H1 (cell line): ENCODE data around the gene PPFIA4. TPM values are rescaled to one million over a fixed set of nuclear protein-coding genes. Genes with fewer than 3 reads are reported as not detected.

ENCODE experiments used
- CTCF ChIA-PET: fragments of 300-600 bp; sonication (Branson Sonifier 250); formaldehyde crosslinking; loops from one replicate; lab custom pipeline; 2021; ENCODE audit not compliant: partially characterized antibody; lab: Charles Lee
- POLR2A ChIA-PET: fragments of 300-600 bp; sonication (Branson Sonifier 250); formaldehyde crosslinking; loops from one replicate; lab custom pipeline; 2021; ENCODE audit warnings: inconsistent platforms; ENCODE audit not compliant: partially characterized antibody; lab: Charles Lee
- DNase-seq, 2 experiments: peaks; one replicate each; pipeline versions ENCODE4 v3.0.0 to v3.0.0-alpha.2; 2010 to 2022; ENCODE audit warnings: low spot score in 2 of 2, low read depth in 1 of 2, mixed read lengths in 1 of 2
- FAIRE-seq: peaks from 2 replicates; lab custom pipeline; 2011; peaks lifted over from hg19 to GRCh38; lab: Jason Lieb, UNC
- H2AFZ ChIP-seq: 2 replicates; pipeline ENCODE4 v1.8.1; 2012; ENCODE audit warnings: low read length, inconsistent platforms
- H2AK5ac ChIP-seq: 2 replicates; pipeline ENCODE4 v1.6.1; 2013; ENCODE audit warnings: low read depth, low read length
- H2BK120ac ChIP-seq: replicated peaks from 2 replicates; pipeline ENCODE3; 2013; ENCODE audit warnings: low read depth, low read length, inconsistent platforms
- H2BK12ac ChIP-seq: 2 replicates; pipeline ENCODE4 v1.6.1; 2013; ENCODE audit warnings: low read depth, low read length
- H2BK15ac ChIP-seq: 2 replicates; pipeline ENCODE4 v1.6.1; 2013; ENCODE audit warnings: low read length
- H2BK20ac ChIP-seq: 2 replicates; pipeline ENCODE4 v1.6.1; 2013; ENCODE audit warnings: low read length
- H2BK5ac ChIP-seq: 2 replicates; pipeline ENCODE4 v1.6.1; 2013; ENCODE audit warnings: low read depth, low read length
- H3K14ac ChIP-seq: 2 replicates; pipeline ENCODE4 v1.6.1; 2013; ENCODE audit warnings: inconsistent platforms; ENCODE audit not compliant: insufficient read length
- H3K18ac ChIP-seq: 2 replicates; pipeline ENCODE4 v1.6.1; 2013; ENCODE audit warnings: low read length; ENCODE audit errors: extremely low read depth
- H3K23ac ChIP-seq: 2 replicates; pipeline ENCODE4 v1.6.1; 2013; ENCODE audit warnings: inconsistent platforms; ENCODE audit not compliant: insufficient read length
- H3K23me2 ChIP-seq: 2 replicates; pipeline ENCODE4 v1.6.1; 2013; ENCODE audit warnings: low read depth, low read length
- H3K27ac ChIP-seq: 2 replicates; pipeline ENCODE4 v1.6.1; 2011; ENCODE audit warnings: low read depth, low read length, inconsistent platforms
- H3K27me3 ChIP-seq, 4 experiments: replicated peaks in 1 of 4; 1 replicate in 1 of 4; 2 replicates in 3 of 4; pipeline versions ENCODE4 v1.6.1 to v1.8.1; 2011 to 2013; ENCODE audit warnings: low read length in 3 of 4, mild to moderate bottlenecking in 3 of 4, inconsistent platforms in 2 of 4, mixed read lengths in 2 of 4, moderate library complexity in 1 of 4; ENCODE audit not compliant: control insufficient read depth in 3 of 4, insufficient read depth in 3 of 4; ENCODE audit errors: extremely low read depth in 1 of 4
- H3K36me3 ChIP-seq, 4 experiments: 2 replicates each; pipeline versions ENCODE4 v1.6.1 to v1.8.1; 2011 to 2013; ENCODE audit warnings: mild to moderate bottlenecking in 4 of 4, low read length in 3 of 4, moderate library complexity in 2 of 4, control low read depth in 1 of 4, inconsistent platforms in 1 of 4; ENCODE audit not compliant: insufficient read depth in 4 of 4, control insufficient read depth in 2 of 4
- H3K4ac ChIP-seq: replicated peaks from 2 replicates; pipeline ENCODE3; 2013; ENCODE audit warnings: low read length, low read depth, mixed read lengths, inconsistent platforms; ENCODE audit not compliant: insufficient read length
- H3K4me1 ChIP-seq, 4 experiments: replicated peaks in 1 of 4; 1 replicate in 1 of 4; 2 replicates in 3 of 4; pipeline versions ENCODE4 v1.6.1 to v1.8.1; 2011 to 2013; ENCODE audit warnings: low read length in 3 of 4, inconsistent platforms in 2 of 4, mixed read lengths in 1 of 4; ENCODE audit not compliant: insufficient read depth in 4 of 4, control insufficient read depth in 3 of 4
- H3K4me2 ChIP-seq, 2 experiments: 2 replicates each; pipeline versions ENCODE4 v1.6.1 to v1.8.1; 2011 to 2013; ENCODE audit warnings: low read depth in 2 of 2, low read length in 2 of 2, control low read depth in 1 of 2, inconsistent platforms in 1 of 2, mild to moderate bottlenecking in 1 of 2; ENCODE audit not compliant: insufficient read depth in 1 of 2
- H3K4me3 ChIP-seq, 4 experiments: fragments of 200-600, 300-600 bp in 1 of 4; sonication (generic), shearing (Covaris generic), sonication (Bioruptor Twin) in 1 of 4; 2 replicates each; pipeline versions ENCODE4 v1.5.1 to v1.8.1; 2011 to 2016; ENCODE audit warnings: low read length in 4 of 4, low read depth in 3 of 4, control low read depth in 2 of 4, inconsistent platforms in 2 of 4, mild to moderate bottlenecking in 2 of 4, mixed read lengths in 1 of 4, moderate library complexity in 1 of 4; ENCODE audit not compliant: insufficient read depth in 2 of 4; ENCODE audit errors: extremely low read depth in 1 of 4
- H3K56ac ChIP-seq: replicated peaks from 2 replicates; pipeline ENCODE3; 2013; ENCODE audit warnings: low read depth, mild to moderate bottlenecking, mixed read lengths, low read length, inconsistent platforms; ENCODE audit not compliant: insufficient read length
- H3K79me1 ChIP-seq: 2 replicates; pipeline ENCODE4 v1.6.1; 2013; ENCODE audit warnings: low read depth, low read length, control low read depth
- H3K79me2 ChIP-seq, 2 experiments: 2 replicates each; pipeline versions ENCODE4 v1.6.1 to v1.8.1; 2012 to 2013; ENCODE audit warnings: low read length in 2 of 2, mild to moderate bottlenecking in 2 of 2, inconsistent platforms in 1 of 2; ENCODE audit not compliant: insufficient read depth in 2 of 2, control insufficient read depth in 1 of 2
- H3K9ac ChIP-seq, 4 experiments: replicated peaks in 1 of 4; 1 replicate in 1 of 4; 2 replicates in 3 of 4; pipeline versions ENCODE4 v1.6.1 to v1.8.1; 2011 to 2013; ENCODE audit warnings: low read depth in 3 of 4, low read length in 3 of 4, control low read depth in 2 of 4, mild to moderate bottlenecking in 2 of 4, moderate library complexity in 2 of 4, inconsistent platforms in 1 of 4; ENCODE audit errors: extremely low read depth in 1 of 4
- H3K9me3 ChIP-seq, 2 experiments: 2 replicates each; pipeline versions ENCODE4 v1.6.1 to v1.8.1; 2012 to 2013; ENCODE audit warnings: mild to moderate bottlenecking in 2 of 2, moderate library complexity in 2 of 2, control low read depth in 1 of 2, inconsistent platforms in 1 of 2, low read depth in 1 of 2, low read length in 1 of 2, mixed read lengths in 1 of 2; ENCODE audit not compliant: insufficient read depth in 2 of 2
- H4K20me1 ChIP-seq, 2 experiments: replicated peaks in 1 of 2; 2 replicates each; pipeline versions ENCODE3 to v1.8.1; 2011 to 2013; ENCODE audit warnings: inconsistent platforms in 2 of 2, low read length in 2 of 2, mild to moderate bottlenecking in 1 of 2; ENCODE audit not compliant: insufficient read depth in 2 of 2, control insufficient read depth in 1 of 2
- H4K5ac ChIP-seq: 2 replicates; pipeline ENCODE4 v1.6.1; 2013; ENCODE audit warnings: low read length, low read depth, mixed read lengths, inconsistent platforms; ENCODE audit not compliant: insufficient read length
- H4K8ac ChIP-seq: 2 replicates; pipeline ENCODE4 v1.8.0; 2013; ENCODE audit warnings: mild to moderate bottlenecking, moderate library complexity, low read length, inconsistent platforms; ENCODE audit not compliant: insufficient read depth; ENCODE audit errors: extremely low read depth
- H4K91ac ChIP-seq: replicated peaks from 2 replicates; pipeline ENCODE3; 2013; ENCODE audit warnings: low read length, mixed read lengths, inconsistent platforms; ENCODE audit not compliant: insufficient read length
- CBX8 ChIP-seq: fragments of 300-800, 300-1000 bp; sonication (generic); IDR thresholded peaks from 2 replicates; pipeline ENCODE4 v1.7.1; 2016; ENCODE audit warnings: low read depth, low read length, borderline replicate concordance
- CTBP2 ChIP-seq: IDR thresholded peaks from 2 replicates; pipeline ENCODE4 v1.7.0; 2011; ENCODE audit warnings: borderline replicate concordance, mild to moderate bottlenecking, moderate library complexity, mixed read lengths, low read length; ENCODE audit not compliant: insufficient read depth, insufficient read length
- FOSL1 ChIP-seq: IDR thresholded peaks from 2 replicates; pipeline ENCODE4 v1.6.1; 2011; ENCODE audit warnings: mild to moderate bottlenecking, low read depth, low read length, moderate library complexity; ENCODE audit not compliant: insufficient read depth
- KDM1A ChIP-seq: fragments of 200-600, 300-600 bp; sonication (generic); IDR thresholded peaks from 2 replicates; pipeline ENCODE4 v1.7.1; 2016; ENCODE audit warnings: mild to moderate bottlenecking, low read length, borderline replicate concordance
- KDM4A ChIP-seq: IDR thresholded peaks from one replicate; pipeline ENCODE4 v1.7.1; 2012; ENCODE audit warnings: low read depth, mild to moderate bottlenecking, moderate library complexity, low read length, inconsistent platforms; ENCODE audit not compliant: severe bottlenecking
- NRF1 ChIP-seq: IDR thresholded peaks from 2 replicates; pipeline ENCODE4 v1.6.1; 2011; ENCODE audit warnings: mild to moderate bottlenecking, low read depth, low read length, improper control_type of control experiment
- SUZ12 ChIP-seq: fragments of 200-600 bp; sonication (generic); IDR thresholded peaks from 2 replicates; pipeline ENCODE4 v1.6.1; 2012; ENCODE audit warnings: mild to moderate bottlenecking, inconsistent platforms, low read length, moderate library complexity, mixed read lengths
- YY1 ChIP-seq: IDR thresholded peaks from 2 replicates; pipeline ENCODE4 v1.6.1; 2011; ENCODE audit warnings: low read depth, mild to moderate bottlenecking, low read length
- ZNF274 ChIP-seq: IDR thresholded peaks from 2 replicates; pipeline ENCODE4 v1.7.0; 2012; ENCODE audit warnings: low read length, borderline replicate concordance; ENCODE audit errors: extremely low read depth
- WGBS, 2 experiments: shearing (Covaris generic) in 1 of 2; methylation state at CpG; one replicate each; pipeline versions ENCODE4 v1.1.6 to v1.1.7; 2013 to 2015; ENCODE audit warnings: low lambda C conversion rate in 2 of 2, mixed read lengths in 2 of 2, inconsistent platforms in 1 of 2, low coverage in 1 of 2, missing lambda C conversion rate in 1 of 2; ENCODE audit not compliant: insufficient replicate concordance in 2 of 2, insufficient coverage in 1 of 2, insufficient read length in 1 of 2; ENCODE audit errors: extremely low coverage in 1 of 2, missing lambda C conversion rate in 1 of 2; 5-methylcytosine and 5-hydroxymethylcytosine counted together
- polyA plus RNA-seq, 7 experiments: library from polyadenylated mRNA; depleted of rRNA in 3 of 7; stranded (reverse) in 5 of 7; unstranded in 2 of 7; fragments of >200 nt in 5 of 7; fragments of 200-250 nt in 2 of 7; gene quantifications; 1 replicate in 5 of 7; 2 replicates in 1 of 7; 4 replicates in 1 of 7; pipeline versions ENCODE4 v1.2.1 to v1.2.3, GENCODE V29; 2011 to 2013; ENCODE audit warnings: missing spikeins in 2 of 7, mixed read lengths in 2 of 7
- total RNA-seq: library from RNA; stranded (reverse); fragmentation: NEBNext Ultra II Directional; extraction: Animal tissue kit (Norgen Biotek cat#: 25700); gene quantifications from 2 replicates; pipeline ENCODE4 v1.2.1, GENCODE V29; 2021
- TF ChIP-seq, protein P1 (sequence below): IDR thresholded peaks from 2 replicates; pipeline ENCODE4 v1.6.1; 2011; ENCODE audit warnings: low read length, improper control_type of control experiment

The PPFIA4 gene
- total and polyA plus RNA-seq, 2 of the 8 experiments (the other 6 are each of a cell fraction or from before 2014, with no cell fraction given), result 9.0 to 9.9 TPM

DNA sequence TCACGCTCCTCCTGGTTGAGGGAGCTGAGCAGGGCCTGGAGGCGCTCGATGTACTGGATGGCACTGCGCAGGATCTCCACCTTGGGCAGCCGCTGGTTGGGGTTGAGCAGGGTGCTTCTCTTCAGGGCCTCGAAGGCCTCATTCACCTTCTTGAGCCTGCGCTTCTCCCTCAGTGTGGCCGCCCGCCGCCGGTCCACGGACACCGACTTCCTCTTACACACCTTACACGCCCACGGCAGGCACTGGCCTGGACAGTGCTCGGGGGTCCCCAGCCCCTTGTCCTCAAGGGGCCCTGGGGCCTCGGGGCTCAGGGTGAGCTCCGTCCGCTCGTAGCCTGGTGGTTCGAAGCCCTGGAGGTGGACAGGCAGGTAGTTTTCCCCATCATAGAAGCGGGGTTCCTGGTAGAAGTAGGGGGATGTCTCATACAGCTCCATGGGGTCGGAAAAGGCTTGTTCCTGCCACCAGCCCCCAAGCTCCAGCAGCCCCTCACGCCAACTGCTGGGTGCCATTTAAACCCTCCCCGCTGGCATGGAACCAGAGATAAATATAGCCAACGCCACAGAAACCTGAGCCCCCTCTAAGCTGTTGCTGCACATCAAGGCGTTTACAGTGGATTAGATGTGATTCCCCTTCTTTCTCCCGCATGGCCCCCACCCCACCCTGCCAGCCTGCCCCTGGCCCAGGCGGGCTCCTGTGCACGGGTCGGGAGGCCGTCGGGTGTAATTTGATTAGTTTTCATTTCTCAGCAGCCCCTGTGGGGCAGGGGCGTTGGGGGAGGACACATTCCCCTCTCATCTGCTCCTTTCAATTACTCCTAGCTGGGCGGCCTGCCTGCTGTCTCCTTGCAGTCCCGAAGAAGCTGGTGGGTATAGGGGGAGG, 59.5 kb downstream of the PPFIA4 start, which contains the start of gene MYOG:
Gene MYOG (minus strand): TSS at position 485 of the 879 bp plus-strand sequence. CDS start 51 bp downstream, at position 434.
- peaks cover 9 to 14% (median 11%) of the 10 kb centered on the region in 4 experiments for H3K4me1 ChIP-seq
- POLR2A ChIA-PET, result interaction anchor here (0.8 to 1.7 kb wide), 2 partner anchors 9 to 10 kb away, joined by 3 to 4 read pairs; no protein-coding TSS in a partner anchor
- TF ChIP-seq, protein P1, sequence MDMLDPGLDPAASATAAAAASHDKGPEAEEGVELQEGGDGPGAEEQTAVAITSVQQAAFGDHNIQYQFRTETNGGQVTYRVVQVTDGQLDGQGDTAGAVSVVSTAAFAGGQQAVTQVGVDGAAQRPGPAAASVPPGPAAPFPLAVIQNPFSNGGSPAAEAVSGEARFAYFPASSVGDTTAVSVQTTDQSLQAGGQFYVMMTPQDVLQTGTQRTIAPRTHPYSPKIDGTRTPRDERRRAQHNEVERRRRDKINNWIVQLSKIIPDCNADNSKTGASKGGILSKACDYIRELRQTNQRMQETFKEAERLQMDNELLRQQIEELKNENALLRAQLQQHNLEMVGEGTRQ, result no peak
- TF ChIP-seq SUZ12, result no peak
- no peak for TF ChIP-seq CBX8
- no peak for TF ChIP-seq KDM1A
- TF ChIP-seq YY1, result no peak
- no peak for TF ChIP-seq FOSL1
- TF ChIP-seq ZNF274, result no peak
- TF ChIP-seq KDM4A, result no peak
- no peak for TF ChIP-seq NRF1
- TF ChIP-seq CTBP2, result no peak

More for the DNA sequence above, 59.5 kb downstream of the PPFIA4 start, which contains the start of gene MYOG:
- Histone ChIP-seq H2AFZ (no peak within 1 kb of the TSS), H3K23ac (no peak within 1 kb of the TSS), H3K4me3 (no peak within 1 kb of the TSS), H4K5ac (no peak within 1 kb of the TSS), H4K8ac (no peak within 1 kb of the TSS; the same call in 1 of the 2 replicates), H2BK15ac (no peak within 1 kb of the TSS), H3K18ac (no peak within 1 kb of the TSS), H3K4ac (no peak within 1 kb of the TSS), H2BK12ac (no peak within 1 kb of the TSS), H3K27me3 (0 out of 7 replicates have a peak, but pooled peaks cover 0 to 2% (median 0%) of the 10 kb centered on the region in 4 experiments), H2BK120ac (no peak within 1 kb of the TSS), H3K4me2 (no peak within 1 kb of the TSS), H2BK5ac (0 out of 2 replicates have a peak within 1 kb of the TSS, but pooled peaks have one; percentile 13), H4K91ac (no peak within 1 kb of the TSS), H4K20me1 (no peaks in the 10 kb centered on the region), H3K9ac (no peak within 1 kb of the TSS), H3K23me2 (no peaks in the 10 kb centered on the region; the same call in 1 of the 2 replicates), H3K9me3 (no peaks in the 10 kb centered on the region), H3K14ac (no peak within 1 kb of the TSS), H2BK20ac (no peak within 1 kb of the TSS), H3K79me2 (no peaks in the 10 kb centered on the region), H3K79me1 (no peaks in the 10 kb centered on the region), H3K56ac (no peak within 1 kb of the TSS), H3K36me3 (no peaks in the 10 kb centered on the region), H2AK5ac (no peak within 1 kb of the TSS), H3K27ac (no peak within 1 kb of the TSS)
- DNase-seq (peak in 1 of 2 experiments; percentile 45), FAIRE-seq (no peak)
- 89% methylated on average over 34 of the region's 36 CpGs; no CpG with 5 or more reads in 1 of the 2 experiments for WGBS, 2 experiments
- CTCF ChIA-PET, result interaction anchor here (1.1 to 16.4 kb wide), 18 partner anchors 8 to 183 kb away, joined by 3 to 275 read pairs (median 26); partner anchors contain the start of genes ADORA1 and CHIT1
